Sigmoid colon (tissue), 4 donors: ENCODE data around the gene GAA.

Experiments
- EP300 ChIP-seq, 4 donors: sonication (generic); formaldehyde crosslinking; IDR thresholded peaks; one replicate each; pipeline ENCODE4 v1.6.1; 2017; ENCODE audit warnings: antibody characterized with exemption in 4 of 4
- POLR2A ChIP-seq, 2 donors: fragments of 450-650 bp; IDR thresholded peaks; one replicate each; pipeline ENCODE4 v1.6.1; 2016; ENCODE audit warnings: antibody characterized with exemption in 2 of 2, mild to moderate bottlenecking in 2 of 2, moderate library complexity in 2 of 2
- POLR2AphosphoS5 ChIP-seq, 4 donors: sonication (generic); formaldehyde crosslinking; IDR thresholded peaks; one replicate each; pipeline ENCODE4 v1.6.1; 2017; ENCODE audit warnings: antibody characterized with exemption in 4 of 4
- TF ChIP-seq, protein P1 (sequence below), 4 experiments: fragments of 450-650 bp in 3 of 4; fragments of 200-600 bp in 1 of 4; IDR thresholded peaks; one replicate each; pipeline ENCODE4 v1.5.1; 2016 to 2019; ENCODE audit warnings: antibody characterized with exemption in 4 of 4, mild to moderate bottlenecking in 3 of 4, moderate library complexity in 2 of 4

DNA sequence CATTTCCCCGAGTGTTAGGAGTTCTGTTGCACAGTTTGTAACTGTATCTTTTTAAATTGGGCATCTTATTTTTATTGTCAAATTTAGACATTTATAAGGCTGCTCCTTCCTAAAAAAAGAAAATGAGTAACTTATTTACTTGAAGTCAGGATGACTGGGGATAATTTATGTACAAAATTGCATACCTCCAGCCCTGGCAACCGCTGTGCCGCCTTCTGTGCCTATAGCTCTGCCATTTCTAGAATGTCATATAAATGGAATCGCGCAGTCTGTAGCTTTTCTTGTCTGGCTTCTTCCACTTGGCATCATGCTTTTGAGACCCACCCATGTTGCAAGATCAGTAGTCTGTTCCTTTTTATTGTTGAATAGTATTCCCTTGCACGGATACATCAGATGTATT is 29.0 kb upstream of the GAA start:
- TF ChIP-seq, protein P1, sequence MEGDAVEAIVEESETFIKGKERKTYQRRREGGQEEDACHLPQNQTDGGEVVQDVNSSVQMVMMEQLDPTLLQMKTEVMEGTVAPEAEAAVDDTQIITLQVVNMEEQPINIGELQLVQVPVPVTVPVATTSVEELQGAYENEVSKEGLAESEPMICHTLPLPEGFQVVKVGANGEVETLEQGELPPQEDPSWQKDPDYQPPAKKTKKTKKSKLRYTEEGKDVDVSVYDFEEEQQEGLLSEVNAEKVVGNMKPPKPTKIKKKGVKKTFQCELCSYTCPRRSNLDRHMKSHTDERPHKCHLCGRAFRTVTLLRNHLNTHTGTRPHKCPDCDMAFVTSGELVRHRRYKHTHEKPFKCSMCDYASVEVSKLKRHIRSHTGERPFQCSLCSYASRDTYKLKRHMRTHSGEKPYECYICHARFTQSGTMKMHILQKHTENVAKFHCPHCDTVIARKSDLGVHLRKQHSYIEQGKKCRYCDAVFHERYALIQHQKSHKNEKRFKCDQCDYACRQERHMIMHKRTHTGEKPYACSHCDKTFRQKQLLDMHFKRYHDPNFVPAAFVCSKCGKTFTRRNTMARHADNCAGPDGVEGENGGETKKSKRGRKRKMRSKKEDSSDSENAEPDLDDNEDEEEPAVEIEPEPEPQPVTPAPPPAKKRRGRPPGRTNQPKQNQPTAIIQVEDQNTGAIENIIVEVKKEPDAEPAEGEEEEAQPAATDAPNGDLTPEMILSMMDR (IDR thresholded peaks at IDR 0.05): no peak
- TF ChIP-seq POLR2A (IDR thresholded peaks at IDR 0.05) (no peak), EP300 (IDR thresholded peaks at IDR 0.05) (no peak), POLR2AphosphoS5 (IDR thresholded peaks at IDR 0.05) (no peak)
